H1 (cell line): ENCODE measurements around the gene SAMD14. TPM values are rescaled to one million over a fixed set of nuclear protein-coding genes. Genes with fewer than 3 reads are reported as not detected.

Experiments
- CHD2 ChIP-seq: IDR thresholded peaks from 2 replicates; pipeline ENCODE4 v1.6.1; 2012; ENCODE audit warnings: low read length, improper control_type of control experiment
- CHD7 ChIP-seq: fragments of 300-600 bp; sonication (generic); IDR thresholded peaks from 2 replicates; pipeline ENCODE4 v1.7.1; 2012; ENCODE audit warnings: low read length, moderate library complexity, mild to moderate bottlenecking, inconsistent platforms; ENCODE audit not compliant: insufficient replicate concordance
- HDAC2 ChIP-seq, 2 experiments: fragments of 300-600 bp in 1 of 2; sonication (generic) in 1 of 2; IDR thresholded peaks; 2 replicates each; pipeline ENCODE4 v1.6.1; 2011 to 2012; ENCODE audit warnings: low read depth in 2 of 2, low read length in 2 of 2, mild to moderate bottlenecking in 2 of 2, moderate library complexity in 2 of 2, borderline replicate concordance in 1 of 2, inconsistent platforms in 1 of 2
- HDAC6 ChIP-seq: IDR thresholded peaks from one replicate; pipeline ENCODE4 v1.7.1; 2012; ENCODE audit warnings: low read depth, mild to moderate bottlenecking, inconsistent platforms, low read length, moderate library complexity
- MAX ChIP-seq: IDR thresholded peaks from 2 replicates; pipeline ENCODE4 v1.6.1; 2012; ENCODE audit warnings: inconsistent platforms
- TAF7 ChIP-seq: optimal IDR thresholded peaks from 2 replicates; pipeline ENCODE3; 2011; ENCODE audit warnings: low read depth, mild to moderate bottlenecking, inconsistent platforms, low read length, moderate library complexity, borderline replicate concordance
- TBP ChIP-seq: IDR thresholded peaks from 2 replicates; pipeline ENCODE4 v1.6.1; 2011; ENCODE audit warnings: low read depth, low read length, improper control_type of control experiment
- USF2 ChIP-seq: IDR thresholded peaks from 2 replicates; pipeline ENCODE4 v1.6.1; 2011; ENCODE audit warnings: low read length, improper control_type of control experiment
- polyA plus RNA-seq, 7 experiments: library from polyadenylated mRNA; depleted of rRNA in 3 of 7; stranded (reverse) in 5 of 7; unstranded in 2 of 7; fragments of >200 nt in 5 of 7; fragments of 200-250 nt in 2 of 7; gene quantifications; 1 replicate in 5 of 7; 2 replicates in 1 of 7; 4 replicates in 1 of 7; pipeline versions ENCODE4 v1.2.1 to v1.2.3, GENCODE V29; 2011 to 2013; ENCODE audit warnings: missing spikeins in 2 of 7, mixed read lengths in 2 of 7
- total RNA-seq: library from RNA; stranded (reverse); fragmentation: NEBNext Ultra II Directional; extraction: Animal tissue kit (Norgen Biotek cat#: 25700); gene quantifications from 2 replicates; pipeline ENCODE4 v1.2.1, GENCODE V29; 2021

SAMD14 gene
- total and polyA plus RNA-seq, 2 of the 8 experiments (the other 6 are each of a cell fraction or from before 2014, with no cell fraction given) = 5.7 to 5.8 TPM

GRCh38 chr17:50076591-50077235 lies 53.2 kb downstream of the SAMD14 start (continued):
- no peak for TF ChIP-seq CHD7
- no peak for TF ChIP-seq HDAC2 (IDR thresholded peaks at IDR 0.05; ENCODE audit: borderline replicate concordance in 1 of 2, low read depth in 2 of 2, low read length in 2 of 2)
- TF ChIP-seq CHD2 = 0 out of 2 replicates have a peak, but pooled peaks have one; percentile 14
- no peak for TF ChIP-seq TBP
- no peak for TF ChIP-seq HDAC6
- TF ChIP-seq MAX = peak; percentile 97
- no peak for TF ChIP-seq USF2
- no peak for TF ChIP-seq TAF7
